GM12878 (cell line): ENCODE measurements around the gene ATF7IP. TPM values are rescaled to one million over a fixed set of nuclear protein-coding genes. Genes with fewer than 3 reads are reported as not detected.
A peak's percentile ranks its signal among the peaks of the same experiment; 100 is the strongest.

Experiments
- ATAC-seq: fragments of 200-7000 bp; cut with Tn5 transposase; 3 replicates; pipeline ENCODE4 v1.9.1; 2020; ENCODE audit warnings: mild to moderate bottlenecking, moderate library complexity
- BruUV-seq: library from RNA; stranded (reverse); fragments of 400-500 nt; replicated peaks from 2 replicates; lab custom pipeline; 2021; lab: Mats Ljungman, UMichigan
- CTCF ChIA-PET: fragments of 300-600 bp; sonication (Branson Sonifier 250); formaldehyde crosslinking; extraction: SDS; loops from one replicate; lab custom pipeline; 2021; ENCODE audit warnings: inconsistent platforms; lab: Yijun Ruan, JAX
- POLR2A ChIA-PET: fragments of 350-600 bp; formaldehyde crosslinking; extraction: SDS; loops from one replicate; lab custom pipeline; 2021; ENCODE audit warnings: inconsistent platforms; lab: Charles Lee
- RAD21 ChIA-PET: fragments of 300-600 bp; sonication (Branson Sonifier 250); formaldehyde crosslinking; loops from one replicate; lab custom pipeline; 2023; ENCODE audit warnings: antibody characterized with exemption; ENCODE audit not compliant: unreplicated experiment; lab: Charles Lee
- SMC1A ChIA-PET: fragments of 300-600 bp; sonication (Branson Sonifier 250); formaldehyde crosslinking; loops from one replicate; lab custom pipeline; 2023; ENCODE audit not compliant: unreplicated experiment, uncharacterized antibody; lab: Charles Lee
- DNase-seq: peaks from one replicate; pipeline ENCODE4 v3.0.0-alpha.2; 2011; ENCODE audit warnings: low read depth, low spot score
- FAIRE-seq: peaks from 3 replicates; lab custom pipeline; 2011; peaks lifted over from hg19 to GRCh38; lab: Jason Lieb, UNC
- H2AFZ ChIP-seq: 2 replicates; pipeline ENCODE4 v1.6.0; 2011; ENCODE audit warnings: low read depth, low read length, control low read depth; ENCODE audit not compliant: control insufficient read depth
- H3K27ac ChIP-seq: 2 replicates; pipeline ENCODE4 v1.5.1; 2011; ENCODE audit warnings: control low read depth; ENCODE audit not compliant: control insufficient read depth, insufficient read depth
- H3K27me3 ChIP-seq, 2 experiments: replicated peaks in 1 of 2; 2 replicates each; pipeline versions ENCODE4 v1.6.0 to v1.6.1; 2011; ENCODE audit warnings: low read length in 1 of 2; ENCODE audit not compliant: control insufficient read depth in 2 of 2, insufficient read depth in 2 of 2
- H3K36me3 ChIP-seq, 2 experiments: 2 replicates each; pipeline ENCODE4 v1.5.1; 2011; ENCODE audit warnings: low read length in 1 of 2; ENCODE audit not compliant: control insufficient read depth in 2 of 2, insufficient read depth in 2 of 2
- H3K4me1 ChIP-seq: 2 replicates; pipeline ENCODE4 v1.6.1; 2011; ENCODE audit warnings: mild to moderate bottlenecking, low read length, moderate library complexity, mixed read lengths; ENCODE audit not compliant: control insufficient read depth, insufficient read depth
- H3K4me2 ChIP-seq: 2 replicates; pipeline ENCODE4 v1.6.0; 2011; ENCODE audit warnings: control low read depth; ENCODE audit not compliant: control insufficient read depth, insufficient read depth
- H3K4me3 ChIP-seq: fragments of 200-600 bp; sonication (generic); 2 replicates; pipeline ENCODE4 v1.5.1; 2016
- H3K79me2 ChIP-seq: 2 replicates; pipeline ENCODE4 v1.6.0; 2011; ENCODE audit warnings: low read length; ENCODE audit not compliant: control insufficient read depth, insufficient read depth
- H3K9ac ChIP-seq: 2 replicates; pipeline ENCODE4 v1.8.0; 2011; ENCODE audit warnings: low read length, control low read depth, mixed read lengths; ENCODE audit not compliant: control insufficient read depth, insufficient read depth
- H3K9me3 ChIP-seq: replicated peaks from 3 replicates; pipeline ENCODE4 v1.5.1; 2011; ENCODE audit warnings: mild to moderate bottlenecking, low read length; ENCODE audit not compliant: control insufficient read depth, insufficient read depth
- H4K20me1 ChIP-seq: 2 replicates; pipeline ENCODE4 v1.6.0; 2011; ENCODE audit not compliant: control insufficient read depth, insufficient read depth
- BHLHE40 ChIP-seq, 2 experiments: fragments of 450-650 bp in 1 of 2; IDR thresholded peaks; 2 replicates each; pipeline ENCODE4 v1.6.1; 2011 to 2017; ENCODE audit warnings: low read depth in 2 of 2, borderline replicate concordance in 1 of 2, improper control_type of control experiment in 1 of 2, low read length in 1 of 2, mild to moderate bottlenecking in 1 of 2
- CREB1 ChIP-seq: IDR thresholded peaks from 2 replicates; pipeline ENCODE4 v1.6.1; 2012; ENCODE audit warnings: low read depth, mild to moderate bottlenecking, inconsistent platforms
- JUNB ChIP-seq: IDR thresholded peaks from 2 replicates; pipeline ENCODE4 v1.6.1; 2016; ENCODE audit warnings: antibody characterized with exemption, mild to moderate bottlenecking
- NRF1 ChIP-seq: conservative IDR thresholded peaks from 2 replicates; pipeline ENCODE4 v1.6.1; 2011; ENCODE audit warnings: mild to moderate bottlenecking, low read depth, low read length, improper control_type of control experiment
- SMAD1 ChIP-seq: fragments of 450-650 bp; IDR thresholded peaks from 2 replicates; pipeline ENCODE4 v1.6.1; 2018; ENCODE audit warnings: mild to moderate bottlenecking, low read depth; ENCODE audit not compliant: partially characterized antibody
- YY1 ChIP-seq: IDR thresholded peaks from 2 replicates; pipeline ENCODE4 v1.6.1; 2011; ENCODE audit warnings: low read depth, mild to moderate bottlenecking, low read length
- WGBS: methylation state at CpG from one replicate; pipeline ENCODE4 v1.1.6; 2016; ENCODE audit warnings: low lambda C conversion rate; ENCODE audit not compliant: insufficient replicate concordance, insufficient coverage; ENCODE audit errors: missing lambda C conversion rate; 5-methylcytosine and 5-hydroxymethylcytosine counted together
- in situ Hi-C: fragments of 300-500 bp; cut with MboI; formaldehyde crosslinking; loops from 9 replicates; pipeline ENCODE4 v1.14.3; 2018; ENCODE audit warnings: mixed read lengths
- intact Hi-C: fragments of 100-400 bp; cut with micrococcal nuclease; formaldehyde crosslinking; loops from one replicate; pipeline ENCODE4 v1.14.2; 2022; ENCODE audit not compliant: unreplicated experiment
- polyA plus RNA-seq, 11 experiments: library from polyadenylated mRNA; depleted of rRNA in 4 of 11; unstranded in 6 of 11; stranded (reverse) in 5 of 11; fragments of >200 nt; fragmentation: Nextera tagmentation in 4 of 11; fragmentation: Illumina TruSeq in 1 of 11; extraction: Ambion mirVana in 4 of 11; extraction: Trizol in 1 of 11; gene quantifications; 1 replicate in 1 of 11; 2 replicates in 10 of 11; pipeline versions ENCODE4 v1.2.1 to v1.2.3, GENCODE V29; 2011 to 2016; ENCODE audit warnings: inconsistent platforms in 2 of 11, missing spikeins in 2 of 11, low read depth in 1 of 11
- total RNA-seq, 4 experiments: library from RNA; depleted of rRNA in 3 of 4; stranded (reverse); fragments of >200 nt in 3 of 4; fragmentation: Illumina TruSeq in 1 of 4; extraction: Trizol in 1 of 4; gene quantifications; 2 replicates each; pipeline versions ENCODE4 v1.2.1 to v1.2.3, GENCODE V29; 2013 to 2021
- TF ChIP-seq, protein P1 (sequence below): fragments of 450-650 bp; IDR thresholded peaks from 2 replicates; pipeline ENCODE4 v1.6.1; 2016; ENCODE audit warnings: mild to moderate bottlenecking, moderate library complexity, borderline replicate concordance
- TF ChIP-seq, protein P2 (sequence below): fragments of 450-650 bp; IDR thresholded peaks from 2 replicates; pipeline ENCODE4 v1.6.1; 2017; ENCODE audit warnings: low read depth, mild to moderate bottlenecking, moderate library complexity

ATF7IP gene
- total and polyA plus RNA-seq, 10 of the 15 experiments (the other 5 are each of a cell fraction or from before 2014, with no cell fraction given), result 6.2 to 66.6 (median 29.3) TPM

DNA sequence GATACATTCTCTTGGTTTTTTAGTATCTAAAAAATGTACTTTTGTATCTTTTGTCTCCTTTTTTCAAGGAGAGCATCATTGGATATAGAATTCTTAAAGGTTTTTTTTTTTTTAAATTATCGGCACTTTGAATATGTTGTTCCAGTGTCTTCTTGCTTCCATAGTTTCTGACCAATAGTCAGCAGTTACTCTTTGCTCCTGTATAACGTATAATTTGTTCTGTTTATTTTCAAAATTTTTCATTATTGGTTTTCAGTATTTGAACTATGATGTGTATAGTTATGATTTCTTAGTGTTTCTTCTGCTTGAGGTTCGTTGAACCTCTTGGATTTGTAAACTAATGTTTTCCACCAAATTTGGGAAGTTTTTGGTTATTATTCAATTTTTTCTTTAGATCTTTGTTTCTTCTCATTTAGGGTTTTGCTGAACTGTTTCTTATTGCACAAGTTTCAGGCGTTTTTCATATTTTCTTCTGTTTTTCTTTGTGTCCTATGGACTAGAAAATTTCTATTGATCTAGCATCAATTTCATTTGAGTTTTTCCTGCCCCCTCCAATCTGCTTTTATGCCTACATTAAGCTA lies 108.3 kb downstream of the ATF7IP start (continued):
- TF ChIP-seq, protein P1, sequence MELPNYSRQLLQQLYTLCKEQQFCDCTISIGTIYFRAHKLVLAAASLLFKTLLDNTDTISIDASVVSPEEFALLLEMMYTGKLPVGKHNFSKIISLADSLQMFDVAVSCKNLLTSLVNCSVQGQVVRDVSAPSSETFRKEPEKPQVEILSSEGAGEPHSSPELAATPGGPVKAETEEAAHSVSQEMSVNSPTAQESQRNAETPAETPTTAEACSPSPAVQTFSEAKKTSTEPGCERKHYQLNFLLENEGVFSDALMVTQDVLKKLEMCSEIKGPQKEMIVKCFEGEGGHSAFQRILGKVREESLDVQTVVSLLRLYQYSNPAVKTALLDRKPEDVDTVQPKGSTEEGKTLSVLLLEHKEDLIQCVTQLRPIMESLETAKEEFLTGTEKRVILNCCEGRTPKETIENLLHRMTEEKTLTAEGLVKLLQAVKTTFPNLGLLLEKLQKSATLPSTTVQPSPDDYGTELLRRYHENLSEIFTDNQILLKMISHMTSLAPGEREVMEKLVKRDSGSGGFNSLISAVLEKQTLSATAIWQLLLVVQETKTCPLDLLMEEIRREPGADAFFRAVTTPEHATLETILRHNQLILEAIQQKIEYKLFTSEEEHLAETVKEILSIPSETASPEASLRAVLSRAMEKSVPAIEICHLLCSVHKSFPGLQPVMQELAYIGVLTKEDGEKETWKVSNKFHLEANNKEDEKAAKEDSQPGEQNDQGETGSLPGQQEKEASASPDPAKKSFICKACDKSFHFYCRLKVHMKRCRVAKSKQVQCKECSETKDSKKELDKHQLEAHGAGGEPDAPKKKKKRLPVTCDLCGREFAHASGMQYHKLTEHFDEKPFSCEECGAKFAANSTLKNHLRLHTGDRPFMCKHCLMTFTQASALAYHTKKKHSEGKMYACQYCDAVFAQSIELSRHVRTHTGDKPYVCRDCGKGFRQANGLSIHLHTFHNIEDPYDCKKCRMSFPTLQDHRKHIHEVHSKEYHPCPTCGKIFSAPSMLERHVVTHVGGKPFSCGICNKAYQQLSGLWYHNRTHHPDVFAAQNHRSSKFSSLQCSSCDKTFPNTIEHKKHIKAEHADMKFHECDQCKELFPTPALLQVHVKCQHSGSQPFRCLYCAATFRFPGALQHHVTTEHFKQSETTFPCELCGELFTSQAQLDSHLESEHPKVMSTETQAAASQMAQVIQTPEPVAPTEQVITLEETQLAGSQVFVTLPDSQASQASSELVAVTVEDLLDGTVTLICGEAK, result peak; percentile 28; the same call in 1 of the 2 replicates
- no peak for TF ChIP-seq SMAD1
- no peak for TF ChIP-seq YY1
- TF ChIP-seq, protein P2, sequence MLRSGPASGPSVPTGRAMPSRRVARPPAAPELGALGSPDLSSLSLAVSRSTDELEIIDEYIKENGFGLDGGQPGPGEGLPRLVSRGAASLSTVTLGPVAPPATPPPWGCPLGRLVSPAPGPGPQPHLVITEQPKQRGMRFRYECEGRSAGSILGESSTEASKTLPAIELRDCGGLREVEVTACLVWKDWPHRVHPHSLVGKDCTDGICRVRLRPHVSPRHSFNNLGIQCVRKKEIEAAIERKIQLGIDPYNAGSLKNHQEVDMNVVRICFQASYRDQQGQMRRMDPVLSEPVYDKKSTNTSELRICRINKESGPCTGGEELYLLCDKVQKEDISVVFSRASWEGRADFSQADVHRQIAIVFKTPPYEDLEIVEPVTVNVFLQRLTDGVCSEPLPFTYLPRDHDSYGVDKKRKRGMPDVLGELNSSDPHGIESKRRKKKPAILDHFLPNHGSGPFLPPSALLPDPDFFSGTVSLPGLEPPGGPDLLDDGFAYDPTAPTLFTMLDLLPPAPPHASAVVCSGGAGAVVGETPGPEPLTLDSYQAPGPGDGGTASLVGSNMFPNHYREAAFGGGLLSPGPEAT, result peak; percentile 62

DNA sequence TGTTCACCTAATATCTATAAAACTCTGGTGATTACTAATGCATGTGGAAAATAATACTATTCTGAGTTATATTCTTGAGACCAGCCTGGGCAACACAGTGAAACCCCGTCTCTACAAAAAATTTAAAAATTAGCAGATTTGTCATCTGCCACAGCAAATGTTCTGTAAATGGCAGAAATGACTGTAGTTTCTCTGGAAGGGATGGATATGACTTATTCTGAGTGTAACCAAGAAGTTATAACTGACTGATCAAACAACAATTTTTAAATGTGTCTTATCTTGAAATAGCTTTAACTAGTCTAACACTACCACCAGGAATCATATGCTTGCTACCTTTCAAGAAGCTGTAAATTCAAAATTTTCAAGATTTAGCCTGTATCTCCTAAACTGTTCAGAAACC lies 113.5 kb downstream of the ATF7IP start:
- Histone ChIP-seq H3K9me3 (peaks cover 11% of the 10 kb centered on the region), H2AFZ (no peak overlapping the region), H4K20me1 (no peaks in the 10 kb centered on the region), H3K27ac (no peak overlapping the region), H3K79me2 (no peaks in the 10 kb centered on the region), H3K4me1 (no peaks in the 10 kb centered on the region), H3K27me3 (no peaks in the 10 kb centered on the region), H3K9ac (no peak overlapping the region), H3K36me3 (peaks cover 8 to 28% of the 10 kb centered on the region in 2 experiments), H3K4me3 (no peak overlapping the region), H3K4me2 (no peak overlapping the region)
- ATAC-seq (no peak), FAIRE-seq (no peak), DNase-seq (no peak)
- 30% methylated on average over 1 of the region's 1 CpG for WGBS
- in situ Hi-C loops (no loop called here), intact Hi-C loops (no loop called here)
- ChIA-PET POLR2A (no interaction called here), CTCF (no interaction called here), SMC1A (interaction anchor here (0.5 kb wide), 1 partner anchor 166 kb away, joined by 3 read pairs; no protein-coding TSS in a partner anchor), RAD21 (no interaction called here)
- no TSS peak for BruUV-seq
- no peak for TF ChIP-seq NRF1
- no peak for TF ChIP-seq CREB1
- TF ChIP-seq BHLHE40 (IDR thresholded peaks at IDR 0.05; ENCODE audit: borderline replicate concordance in 1 of 2, low read depth in 2 of 2, low read length in 1 of 2), result no peak
- TF ChIP-seq JUNB, result 0 out of 2 replicates have a peak, but pooled peaks have one; percentile 12
